ENCODE results near the gene MT1F. TPM values are rescaled to one million over a fixed set of nuclear protein-coding genes. Genes with fewer than 3 reads are reported as not detected.

MT1F gene
- total RNA-seq, 1 donor from 2014 or later = 6.3 TPM

- H3K27me3 Mint-ChIP-seq = peaks cover 97% of the 10 kb centered on the region
- no peak overlapping the region for H3K4me3 Mint-ChIP-seq (ENCODE audit: low read depth)
- H3K27ac Mint-ChIP-seq = no peak overlapping the region
- H3K9me3 Mint-ChIP-seq (ENCODE audit: low read depth) = no peaks in the 10 kb centered on the region
- no peak for DNase-seq (ENCODE audit: low spot score, unreplicated experiment)
- H3K36me3 Mint-ChIP-seq (ENCODE audit: insufficient read depth) = no peaks in the 10 kb centered on the region
- H3K4me1 Mint-ChIP-seq (ENCODE audit: low read depth) = peaks cover 3% of the 10 kb centered on the region
- TF ChIP-seq CTCF (IDR thresholded peaks at IDR 0.05; ENCODE audit: unreplicated experiment) = no peak
Measured at GRCh38 chr16:56643833-56644232, 13.9 kb upstream of the MT1F start.

GRCh38 chr16:56645311-56645710, 12.4 kb upstream of the MT1F start:
- H3K9me3 Mint-ChIP-seq (ENCODE audit: low read depth) = no peaks in the 10 kb centered on the region
- no peak overlapping the region for H3K4me3 Mint-ChIP-seq (ENCODE audit: low read depth)
- TF ChIP-seq CTCF (IDR thresholded peaks at IDR 0.05; ENCODE audit: unreplicated experiment) = no peak
- DNase-seq (ENCODE audit: low spot score, unreplicated experiment) = no peak
- peaks cover 94% of the 10 kb centered on the region for H3K27me3 Mint-ChIP-seq
- H3K27ac Mint-ChIP-seq = no peak overlapping the region
- H3K4me1 Mint-ChIP-seq (ENCODE audit: low read depth) = peaks cover 3% of the 10 kb centered on the region
- no peaks in the 10 kb centered on the region for H3K36me3 Mint-ChIP-seq (ENCODE audit: insufficient read depth)

GRCh38 chr16:56645838-56646237, 11.9 kb upstream of the MT1F start:
- Mint-ChIP-seq H3K9me3 (ENCODE audit: low read depth) (no peaks in the 10 kb centered on the region), H3K4me3 (ENCODE audit: low read depth) (no peak overlapping the region), H3K27me3 (peaks cover 94% of the 10 kb centered on the region), H3K27ac (no peak overlapping the region), H3K36me3 (ENCODE audit: insufficient read depth) (no peaks in the 10 kb centered on the region), H3K4me1 (ENCODE audit: low read depth) (peaks cover 3% of the 10 kb centered on the region)
- no peak for DNase-seq (ENCODE audit: low spot score, unreplicated experiment)
- TF ChIP-seq CTCF (IDR thresholded peaks at IDR 0.05; ENCODE audit: unreplicated experiment) = no peak

GRCh38 chr16:56647641-56648431, 9.9 kb upstream of the MT1F start:
- Mint-ChIP-seq H3K27me3 (peaks cover 93% of the 10 kb centered on the region), H3K4me3 (ENCODE audit: low read depth) (no peak overlapping the region), H3K36me3 (ENCODE audit: insufficient read depth) (no peaks in the 10 kb centered on the region), H3K27ac (no peak overlapping the region), H3K9me3 (ENCODE audit: low read depth) (no peaks in the 10 kb centered on the region), H3K4me1 (ENCODE audit: low read depth) (peaks cover 3% of the 10 kb centered on the region)
- no peak for DNase-seq (ENCODE audit: low spot score, unreplicated experiment)
- TF ChIP-seq CTCF (IDR thresholded peaks at IDR 0.05; ENCODE audit: unreplicated experiment) = peak; percentile 9

GRCh38 chr16:56649271-56649670, 8.5 kb upstream of the MT1F start:
- Mint-ChIP-seq H3K9me3 (ENCODE audit: low read depth) (no peaks in the 10 kb centered on the region), H3K4me1 (ENCODE audit: low read depth) (no peaks in the 10 kb centered on the region), H3K27me3 (peaks cover 91% of the 10 kb centered on the region), H3K4me3 (ENCODE audit: low read depth) (no peak overlapping the region), H3K27ac (no peak overlapping the region), H3K36me3 (ENCODE audit: insufficient read depth) (no peaks in the 10 kb centered on the region)
- DNase-seq (ENCODE audit: low spot score, unreplicated experiment) = no peak
- no peak for TF ChIP-seq CTCF (IDR thresholded peaks at IDR 0.05; ENCODE audit: unreplicated experiment)
